Dedifferentiated amniotic fluid mesenchymal stem cell (primary cell): ENCODE measurements around the gene CACNG3.
"Not testable (repeated sequence)": the region's sequence is repeated elsewhere in the genome, so short reads cannot be mapped to it uniquely, and the experiment has no call there.

Experiments used
- DNase-seq: peaks from one replicate; pipeline ENCODE4 v3.0.0-alpha.2; 2016; ENCODE audit errors: extremely low spot score

The CACNG3 gene

DNA sequence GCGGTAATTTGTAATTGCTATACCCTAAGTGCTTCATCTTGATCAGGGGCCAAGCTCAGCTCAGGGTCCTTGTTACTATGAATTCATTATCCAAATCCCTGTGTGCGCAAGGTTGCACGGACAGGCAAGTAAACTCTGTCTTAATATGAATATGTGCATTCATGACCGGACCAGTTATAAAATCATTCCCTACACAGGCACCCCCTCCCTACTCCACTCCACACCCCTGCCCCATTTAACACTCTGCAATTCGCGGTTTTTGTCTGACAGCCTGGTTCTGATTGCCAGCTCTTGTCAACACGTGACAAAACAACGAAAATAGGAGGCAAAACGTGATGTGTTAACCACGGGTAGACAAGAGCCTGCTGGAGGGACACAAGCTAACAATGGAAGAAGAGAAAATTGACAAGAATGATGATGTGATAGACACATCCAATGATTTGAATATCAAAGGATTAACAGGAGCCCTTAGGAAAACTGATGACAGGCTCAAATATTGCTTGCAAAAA lies 76.5 kb downstream of the CACNG3 start:
- no peak for DNase-seq

DNA sequence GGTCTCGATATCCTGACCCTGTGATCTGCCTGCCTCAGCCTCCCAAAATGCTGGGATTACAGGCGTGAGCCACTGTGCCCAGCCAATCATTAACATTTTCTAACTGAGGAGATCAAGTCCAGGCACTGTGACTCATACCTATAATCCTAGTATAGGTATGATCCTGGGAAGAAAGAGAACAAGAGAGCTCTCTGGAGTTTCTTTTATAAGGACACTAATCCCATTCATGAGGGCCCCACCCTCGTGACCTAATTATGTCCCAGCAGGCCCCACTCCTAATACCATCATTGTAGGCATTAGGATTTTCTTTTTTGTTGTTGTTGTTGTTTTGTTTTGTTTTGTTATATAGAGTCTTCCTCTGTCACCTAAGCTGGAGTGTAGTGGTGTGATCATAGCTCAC lies 80.4 kb downstream of the CACNG3 start:
- no peak for DNase-seq

DNA sequence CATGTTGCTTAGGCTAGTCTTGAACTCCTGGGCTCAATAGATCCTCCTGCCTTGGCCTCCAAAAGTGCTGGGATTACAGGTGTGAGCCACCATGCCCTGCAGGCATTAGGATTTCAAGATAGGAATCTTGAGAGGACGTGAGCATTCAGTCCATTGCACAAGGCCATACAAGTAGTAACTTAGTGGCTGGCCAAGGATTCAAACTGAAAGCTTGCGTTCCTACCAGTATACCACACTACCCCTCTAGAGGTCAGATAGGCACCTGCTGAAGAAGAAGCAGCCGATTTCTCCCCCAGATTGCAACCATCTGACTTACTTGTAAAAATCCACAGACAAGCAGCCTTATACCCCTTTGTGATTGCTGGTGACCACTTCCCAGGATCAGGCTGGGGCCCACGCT lies 80.9 kb downstream of the CACNG3 start:
- DNase-seq = no peak

DNA sequence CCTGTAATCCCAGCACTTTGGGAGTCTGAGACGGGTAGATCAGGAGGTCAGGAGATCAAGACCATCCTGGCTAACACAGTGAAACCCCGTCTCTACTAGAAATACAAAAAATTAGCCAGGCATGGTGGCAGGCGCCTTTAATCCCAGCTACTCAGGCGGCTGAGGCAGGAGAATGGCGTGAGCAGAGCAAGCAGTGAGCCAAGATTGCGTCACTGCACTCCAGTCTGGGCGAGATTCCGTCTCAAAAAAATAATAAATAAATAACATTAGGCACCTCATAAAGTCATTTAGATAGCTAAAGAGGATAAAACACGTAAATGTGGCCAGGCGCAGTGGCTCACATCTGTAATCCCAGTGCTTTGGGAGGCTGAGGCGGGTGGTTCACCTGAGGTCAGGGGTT lies 87.7 kb downstream of the CACNG3 start:
- not testable (repeated sequence) for DNase-seq

DNA sequence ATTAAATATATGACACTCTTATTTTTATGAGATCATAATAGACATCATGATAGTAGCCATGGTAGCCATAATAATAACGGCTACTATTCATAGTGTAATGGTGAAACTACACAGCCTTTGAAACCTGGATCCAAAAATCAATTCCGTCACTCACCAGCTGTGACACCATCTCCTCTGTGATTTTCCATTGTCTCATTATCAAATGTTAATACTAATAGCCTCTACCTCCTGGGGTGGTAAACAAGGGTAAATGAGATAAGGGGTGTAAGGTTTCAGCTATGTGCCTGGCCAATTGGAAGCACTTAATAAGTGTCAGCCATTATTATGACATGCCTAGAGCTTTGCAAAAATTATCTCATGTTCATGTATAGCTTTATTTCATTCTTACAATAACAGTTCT lies 88.6 kb downstream of the CACNG3 start:
- no peak for DNase-seq

DNA sequence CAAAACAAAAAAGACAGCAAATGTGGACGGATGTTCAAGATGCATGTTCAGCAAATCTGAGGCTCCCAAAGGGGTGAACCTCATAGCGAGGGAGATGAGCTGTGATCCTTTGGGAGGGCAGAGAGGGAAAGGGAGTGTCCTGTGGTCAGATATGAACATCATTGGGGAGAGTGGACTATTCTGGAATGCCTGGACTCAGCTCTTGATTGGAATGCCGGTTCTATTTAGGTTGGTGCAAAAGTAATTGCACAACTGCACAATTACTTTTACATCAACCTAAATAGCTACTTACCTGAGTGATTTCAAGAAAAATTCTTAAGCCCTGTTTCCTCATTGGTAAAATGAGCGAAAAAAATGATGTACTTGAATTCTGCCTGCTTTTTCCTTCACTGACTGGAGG lies 89.6 kb downstream of the CACNG3 start:
- DNase-seq = no peak

GRCh38 chr16:24346734-24347133 lies 90.6 kb downstream of the CACNG3 start:
- DNase-seq = no peak

DNA sequence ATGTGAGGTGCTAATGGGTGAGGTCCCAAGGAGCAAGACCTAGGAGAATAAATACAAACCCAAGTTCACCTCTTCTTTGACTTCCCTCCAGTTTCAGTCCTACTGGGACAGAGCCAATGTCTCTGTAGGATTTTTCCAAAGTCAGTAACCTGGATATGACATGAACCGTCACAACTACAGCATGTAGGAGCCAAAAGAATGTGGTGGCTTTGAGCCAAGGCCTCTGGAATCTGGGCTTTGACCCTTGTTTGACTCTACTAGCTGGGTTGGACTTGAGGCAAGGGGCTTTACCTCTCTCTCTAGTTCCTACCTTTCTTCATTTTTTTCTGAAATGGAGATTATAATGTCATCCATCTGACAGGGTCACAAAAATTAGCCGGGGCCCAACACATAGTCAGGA lies 91.4 kb downstream of the CACNG3 start:
- DNase-seq = no peak

GRCh38 chr16:24348545-24349290 lies 92.6 kb downstream of the CACNG3 start:
- DNase-seq = no peak

- DNase-seq = no peak
Measured at GRCh38 chr16:24349320-24349719, 93.2 kb downstream of the CACNG3 start.

DNA sequence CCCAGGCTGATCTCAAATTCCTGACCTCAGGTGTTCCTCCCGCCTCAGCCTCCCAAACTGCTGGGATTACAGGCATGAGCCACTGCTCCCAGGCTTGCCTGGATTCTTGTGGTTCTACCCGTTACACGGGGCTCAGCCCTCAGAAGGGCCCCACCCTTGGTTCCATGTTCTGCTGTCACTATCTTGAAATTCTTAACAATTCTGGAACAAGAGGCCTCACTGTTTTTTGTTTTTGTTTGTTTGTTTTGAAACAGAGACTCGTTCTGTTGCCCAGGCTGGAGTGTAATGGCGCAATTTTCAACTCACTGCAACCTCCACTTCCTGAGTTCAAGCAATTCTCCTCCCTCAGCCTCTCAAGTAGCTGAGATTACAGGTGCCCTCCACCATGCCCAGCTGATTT lies 96.6 kb downstream of the CACNG3 start:
- no peak for DNase-seq

- DNase-seq = no peak
Measured at GRCh38 chr16:24353622-24354021, 97.5 kb downstream of the CACNG3 start.

- DNase-seq = no peak
Measured at GRCh38 chr16:24357511-24357910, 101.4 kb downstream of the CACNG3 start.

DNA sequence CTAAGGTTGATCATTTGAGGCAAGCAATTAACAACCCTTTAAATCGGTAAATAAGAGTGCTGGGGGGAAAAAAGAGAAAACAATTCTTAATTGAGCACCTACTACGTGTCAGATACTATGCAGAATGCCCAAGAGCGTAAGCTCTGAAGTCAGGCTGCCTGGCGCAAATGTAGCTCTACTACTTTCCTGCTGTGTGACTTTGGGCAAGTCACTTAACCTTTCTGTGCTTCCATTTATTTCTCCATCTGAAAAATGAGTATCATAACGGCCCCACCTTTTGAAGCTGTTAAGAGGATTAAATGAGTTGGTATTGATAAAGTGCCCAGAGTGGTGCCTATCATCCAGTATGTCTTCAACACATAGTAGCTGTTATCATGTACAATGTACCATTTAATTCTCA lies 102.0 kb downstream of the CACNG3 start:
- no peak for DNase-seq

DNA sequence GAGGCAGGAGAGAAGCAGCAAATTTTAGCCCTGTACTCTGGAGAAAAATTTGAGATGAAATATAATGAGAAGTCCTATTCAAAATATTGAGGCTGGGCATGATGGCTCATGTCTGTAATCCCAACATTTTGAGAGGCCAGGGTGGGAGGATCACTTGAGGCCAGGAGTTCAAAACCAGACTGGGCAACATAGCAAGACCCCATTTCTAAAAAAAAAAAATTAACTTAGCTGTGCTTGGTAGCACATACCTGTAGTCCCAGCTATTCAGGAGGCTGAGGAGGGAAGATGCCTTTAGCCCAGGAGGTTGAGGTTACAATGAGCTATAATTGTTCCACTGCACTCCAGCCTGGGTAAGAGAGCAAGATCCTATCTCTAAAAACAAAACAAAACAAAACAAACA lies 103.4 kb downstream of the CACNG3 start:
- no peak for DNase-seq

- DNase-seq = no peak
Measured at GRCh38 chr16:24360936-24361335, 104.8 kb downstream of the CACNG3 start.

DNA sequence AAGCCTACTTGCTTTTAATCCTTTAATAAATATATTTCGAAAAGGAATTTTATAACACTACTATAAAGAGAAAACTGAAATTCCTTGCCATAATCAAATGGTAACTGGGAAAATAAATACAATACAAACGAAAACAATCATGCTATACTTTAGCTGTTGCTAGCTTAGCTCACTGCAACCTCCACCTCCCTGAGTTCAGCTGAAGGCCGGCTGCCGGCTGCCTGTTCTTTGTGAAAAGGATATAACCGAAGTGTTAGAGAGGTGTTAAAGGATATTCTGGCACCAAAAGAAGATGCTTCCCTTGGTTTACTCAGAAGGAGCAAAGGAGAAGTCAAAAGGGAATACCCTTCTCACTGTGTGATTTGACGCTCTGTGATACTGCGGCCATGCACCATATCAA lies 108.5 kb downstream of the CACNG3 start:
- no peak for DNase-seq

DNA sequence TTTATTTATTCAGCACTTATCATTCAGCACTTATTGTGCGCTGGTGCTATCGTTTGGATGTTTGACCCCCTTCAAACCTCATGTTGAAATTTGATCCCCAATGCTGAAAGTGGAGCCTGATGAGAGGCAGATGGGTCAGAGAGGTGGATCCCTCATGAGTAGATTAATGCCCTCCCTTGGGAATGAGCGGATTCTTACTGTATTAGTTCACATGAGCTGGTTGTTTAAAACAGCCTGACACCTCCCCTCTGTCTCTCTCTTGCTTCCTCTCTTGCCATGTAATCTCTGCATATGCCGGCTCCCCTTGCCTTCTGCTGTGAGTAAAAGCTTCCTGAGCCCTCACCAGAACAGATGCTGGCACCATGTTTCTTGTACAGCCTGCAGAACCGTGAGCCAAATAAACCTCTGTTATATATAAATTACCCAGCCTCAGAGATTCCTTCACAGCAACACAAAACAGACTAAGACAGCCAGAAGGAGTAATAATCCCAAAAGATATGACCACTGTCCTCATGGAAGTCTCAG lies 111.1 kb downstream of the CACNG3 start:
- DNase-seq = no peak

DNA sequence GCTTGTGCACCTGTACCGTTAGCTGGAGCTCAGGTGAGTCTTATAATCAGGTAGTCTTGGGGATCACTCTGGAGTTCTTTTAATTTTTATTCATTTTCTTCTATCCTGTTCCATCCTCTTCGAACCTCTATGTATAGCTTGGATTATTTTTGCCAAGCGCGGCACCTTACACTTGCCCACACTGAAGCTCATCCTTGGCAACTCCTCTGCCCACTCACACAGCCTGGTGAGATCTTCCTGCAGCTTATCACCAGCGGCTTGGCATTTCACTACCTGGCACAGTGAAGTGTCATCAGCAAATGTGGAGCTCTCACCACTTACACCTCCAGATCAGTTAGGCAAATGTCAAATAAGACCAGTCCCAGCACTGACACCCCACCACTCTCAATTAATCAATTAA lies 116.7 kb downstream of the CACNG3 start:
- no peak for DNase-seq

DNA sequence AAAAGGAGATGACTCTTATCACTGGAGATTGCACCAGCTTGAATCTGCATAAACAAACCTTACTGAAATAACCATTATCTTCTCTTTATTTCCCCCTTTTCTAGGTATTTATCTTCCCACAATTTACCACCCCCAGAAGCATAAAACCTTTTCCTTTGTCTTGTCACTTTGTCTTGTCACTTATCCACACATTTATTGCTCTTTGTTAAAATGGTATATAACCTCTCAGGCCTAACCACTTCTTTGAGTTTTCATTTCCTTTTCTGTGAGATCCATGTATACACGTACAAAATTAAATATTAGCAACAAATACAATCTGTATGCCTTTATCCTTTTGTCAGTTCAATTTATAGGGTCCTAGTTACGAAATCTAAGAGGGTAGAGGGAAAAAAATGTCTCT lies 122.9 kb downstream of the CACNG3 start:
- no peak for DNase-seq

DNA sequence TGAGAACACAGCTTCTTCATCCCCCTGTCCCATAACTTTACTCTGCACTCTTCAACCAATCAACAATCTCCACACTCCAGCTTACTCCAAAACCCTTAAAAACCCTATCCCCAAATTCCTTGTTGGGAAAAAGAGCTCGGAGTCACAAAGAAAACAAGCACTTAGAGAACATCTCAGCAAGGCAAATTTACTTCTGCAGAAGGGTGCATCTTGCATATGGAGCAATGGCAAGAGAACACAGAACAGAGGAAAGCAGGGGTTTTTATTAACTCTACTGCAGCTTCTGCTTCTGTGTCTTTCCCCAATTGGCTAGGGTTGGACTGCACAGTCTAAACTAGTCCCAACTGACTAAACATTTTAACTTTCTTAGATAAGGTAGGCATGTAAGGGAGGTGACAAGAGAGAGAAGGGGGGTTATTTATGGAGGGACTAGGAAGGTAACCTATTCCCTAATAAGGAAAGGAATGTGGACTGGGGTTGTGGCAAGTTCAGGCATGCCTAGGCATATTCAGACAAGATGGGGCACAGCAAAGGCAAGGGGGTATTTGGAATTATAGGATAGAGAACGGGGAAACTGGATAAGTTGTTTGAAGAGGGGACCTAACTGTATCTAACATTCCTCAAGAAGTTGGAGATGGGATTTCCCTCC lies 125.5 kb downstream of the CACNG3 start:
- no peak for DNase-seq

DNA sequence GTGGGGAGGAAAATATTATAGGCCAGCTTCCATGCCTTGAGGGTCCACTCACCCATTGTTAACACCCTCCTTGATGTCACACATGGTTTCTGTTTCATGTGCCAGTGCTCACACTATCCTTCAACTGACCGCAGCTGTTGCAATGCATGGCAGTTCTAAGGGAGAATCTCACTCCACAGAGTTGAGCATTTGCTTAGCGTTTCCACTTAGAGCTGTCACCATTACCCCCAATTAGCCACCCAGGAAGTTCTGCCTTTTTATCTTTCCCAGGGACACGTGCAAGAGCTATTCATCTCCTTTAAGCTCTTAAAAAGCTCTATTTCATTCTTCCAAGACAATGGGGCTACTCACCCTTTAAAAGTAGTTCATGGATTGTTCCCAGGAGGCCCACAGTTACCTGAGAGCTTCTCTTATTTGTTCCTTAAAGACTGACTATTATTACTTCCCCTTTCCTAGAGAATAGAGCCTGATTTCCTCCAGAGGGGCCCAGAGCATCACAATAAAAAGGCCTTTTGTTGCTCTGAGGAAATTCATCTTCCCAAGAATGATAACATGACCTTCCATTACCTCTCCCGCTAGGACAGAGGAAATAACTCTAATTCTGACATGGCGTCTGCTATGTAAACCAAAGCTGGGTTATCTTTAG lies 126.8 kb downstream of the CACNG3 start:
- DNase-seq = no peak

DNA sequence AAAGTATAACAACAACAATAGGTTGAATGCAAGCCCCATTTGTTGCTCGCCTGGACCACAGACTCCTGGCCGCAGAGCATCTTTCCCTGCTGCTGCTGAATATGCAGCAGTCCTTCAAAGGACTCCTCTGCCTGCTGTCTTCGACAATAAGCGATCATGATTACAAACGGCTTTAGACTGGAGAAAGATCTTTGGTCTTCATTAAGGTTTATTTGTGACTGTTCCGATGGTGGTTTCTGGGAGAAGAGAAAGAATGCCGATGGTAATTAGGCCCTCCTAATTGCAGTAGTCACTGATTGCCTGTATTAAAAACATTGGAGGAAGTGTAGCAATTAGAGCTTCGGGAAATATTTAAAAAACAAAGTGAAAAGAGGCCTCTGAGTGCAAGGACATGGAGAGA lies 138.2 kb downstream of the CACNG3 start:
- DNase-seq = no peak
